Measurements from ENCODE around the gene MXD4. TPM values are rescaled to one million over a fixed set of nuclear protein-coding genes. Genes with fewer than 3 reads are reported as not detected.

MXD4 gene
- total and polyA plus RNA-seq, 2 donors (not counting 1 experiment from before 2014, with no cell fraction given), result 67.3 to 75.3 TPM

DNA sequence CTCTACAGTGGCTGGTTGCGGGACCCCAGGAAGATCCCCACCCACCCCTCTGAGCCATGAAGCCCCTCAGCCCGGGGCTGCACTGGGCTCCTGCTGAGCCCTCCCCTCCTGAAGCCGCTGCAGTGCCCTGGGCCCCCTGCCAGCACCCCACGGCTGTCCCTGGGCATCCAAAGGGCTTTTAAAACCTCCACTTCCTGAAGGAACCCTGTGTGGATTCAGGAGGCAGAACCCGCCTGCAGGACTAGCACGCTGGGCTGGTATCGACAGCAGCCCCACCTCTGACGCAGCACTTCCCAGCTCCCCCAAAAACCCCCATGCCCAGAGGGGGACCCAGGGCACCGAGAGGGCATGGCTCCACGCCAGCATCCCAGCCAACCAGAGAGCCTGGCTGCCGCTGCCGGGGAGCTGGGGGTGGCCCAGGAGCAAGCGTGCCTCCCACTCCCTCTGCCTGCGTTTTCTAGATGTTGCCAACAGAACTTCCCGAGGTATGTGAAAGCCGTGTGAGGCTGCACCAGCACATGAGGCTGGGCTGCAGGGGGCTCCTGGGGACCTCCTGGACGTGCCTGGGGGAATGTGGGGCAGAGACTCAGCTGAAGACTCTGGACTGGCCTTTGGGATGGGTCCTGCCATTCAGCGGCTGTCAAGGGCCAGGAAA lies 6.3 kb downstream of the MXD4 start:
- Mint-ChIP-seq H3K4me3 (no peak overlapping the region), H3K27me3 (no peaks in the 10 kb centered on the region), H3K4me1 (peaks cover 22% of the 10 kb centered on the region), H3K9me3 (ENCODE audit: insufficient read depth) (no peaks in the 10 kb centered on the region), H3K27ac (no peak overlapping the region)
- Histone ChIP-seq H4K20me1 (ENCODE audit: control insufficient read depth, insufficient read depth, low read length, poor library complexity, severe bottlenecking) (peaks cover 88% of the 10 kb centered on the region), H3K4me3 (ENCODE audit: control extremely low read depth in 1 of 5, extremely low read depth in 1 of 5, insufficient read depth in 1 of 5, low read depth in 2 of 5, low read length in 4 of 5) (no peak overlapping the region), H3K4me1 (ENCODE audit: control insufficient read depth in 2 of 2, insufficient read depth in 2 of 2, low read length in 2 of 2) (peaks cover 10 to 23% of the 10 kb centered on the region in 2 donors), H3K27ac (ENCODE audit: low read length in 2 of 2) (no peak overlapping the region), H3K27me3 (replicated peaks in 1 of 4; ENCODE audit: control extremely low read depth in 1 of 4, control insufficient read depth in 3 of 4, insufficient read depth in 4 of 4, low read length in 3 of 4) (no peaks in the 10 kb centered on the region), H3K79me2 (ENCODE audit: control insufficient read depth, insufficient read depth, low read length) (peaks cover 49% of the 10 kb centered on the region), H3K9me3 (ENCODE audit: control extremely low read depth in 1 of 3, control insufficient read depth in 2 of 3, insufficient read depth in 1 of 3, low read length in 2 of 3) (no peaks in the 10 kb centered on the region), H2AFZ (ENCODE audit: insufficient read depth, low read depth, low read length, poor library complexity, severe bottlenecking) (no peak overlapping the region), H3K36me3 (replicated peaks in 1 of 2; ENCODE audit: control extremely low read depth in 1 of 2, control insufficient read depth in 1 of 2, extremely low read depth in 1 of 2, insufficient read depth in 2 of 2, low read length in 1 of 2) (peaks cover 0 to 58% of the 10 kb centered on the region in 2 experiments), H3K4me2 (replicated peaks; ENCODE audit: low read depth, low read length, poor library complexity, severe bottlenecking) (no peak overlapping the region), H3K9ac (ENCODE audit: low read length) (no peak overlapping the region)
- TF ChIP-seq, protein P1, sequence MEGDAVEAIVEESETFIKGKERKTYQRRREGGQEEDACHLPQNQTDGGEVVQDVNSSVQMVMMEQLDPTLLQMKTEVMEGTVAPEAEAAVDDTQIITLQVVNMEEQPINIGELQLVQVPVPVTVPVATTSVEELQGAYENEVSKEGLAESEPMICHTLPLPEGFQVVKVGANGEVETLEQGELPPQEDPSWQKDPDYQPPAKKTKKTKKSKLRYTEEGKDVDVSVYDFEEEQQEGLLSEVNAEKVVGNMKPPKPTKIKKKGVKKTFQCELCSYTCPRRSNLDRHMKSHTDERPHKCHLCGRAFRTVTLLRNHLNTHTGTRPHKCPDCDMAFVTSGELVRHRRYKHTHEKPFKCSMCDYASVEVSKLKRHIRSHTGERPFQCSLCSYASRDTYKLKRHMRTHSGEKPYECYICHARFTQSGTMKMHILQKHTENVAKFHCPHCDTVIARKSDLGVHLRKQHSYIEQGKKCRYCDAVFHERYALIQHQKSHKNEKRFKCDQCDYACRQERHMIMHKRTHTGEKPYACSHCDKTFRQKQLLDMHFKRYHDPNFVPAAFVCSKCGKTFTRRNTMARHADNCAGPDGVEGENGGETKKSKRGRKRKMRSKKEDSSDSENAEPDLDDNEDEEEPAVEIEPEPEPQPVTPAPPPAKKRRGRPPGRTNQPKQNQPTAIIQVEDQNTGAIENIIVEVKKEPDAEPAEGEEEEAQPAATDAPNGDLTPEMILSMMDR (IDR thresholded peaks at IDR 0.05), result no peak
- no peak for TF ChIP-seq EZH2 (IDR thresholded peaks at IDR 0.05; ENCODE audit: borderline replicate concordance, insufficient read depth, low read depth, low read length, poor library complexity, severe bottlenecking)
- intact Hi-C loops (cut with micrococcal nuclease), result no loop called here
- DNase-seq (no peak), ATAC-seq (ENCODE audit: low read depth) (no peak)
- 95% methylated on average over 16 of the region's 18 CpGs for WGBS (ENCODE audit: insufficient coverage)
- CTCF ChIA-PET, result no interaction called here
- POLR2A ChIA-PET, result no interaction called here

DNA sequence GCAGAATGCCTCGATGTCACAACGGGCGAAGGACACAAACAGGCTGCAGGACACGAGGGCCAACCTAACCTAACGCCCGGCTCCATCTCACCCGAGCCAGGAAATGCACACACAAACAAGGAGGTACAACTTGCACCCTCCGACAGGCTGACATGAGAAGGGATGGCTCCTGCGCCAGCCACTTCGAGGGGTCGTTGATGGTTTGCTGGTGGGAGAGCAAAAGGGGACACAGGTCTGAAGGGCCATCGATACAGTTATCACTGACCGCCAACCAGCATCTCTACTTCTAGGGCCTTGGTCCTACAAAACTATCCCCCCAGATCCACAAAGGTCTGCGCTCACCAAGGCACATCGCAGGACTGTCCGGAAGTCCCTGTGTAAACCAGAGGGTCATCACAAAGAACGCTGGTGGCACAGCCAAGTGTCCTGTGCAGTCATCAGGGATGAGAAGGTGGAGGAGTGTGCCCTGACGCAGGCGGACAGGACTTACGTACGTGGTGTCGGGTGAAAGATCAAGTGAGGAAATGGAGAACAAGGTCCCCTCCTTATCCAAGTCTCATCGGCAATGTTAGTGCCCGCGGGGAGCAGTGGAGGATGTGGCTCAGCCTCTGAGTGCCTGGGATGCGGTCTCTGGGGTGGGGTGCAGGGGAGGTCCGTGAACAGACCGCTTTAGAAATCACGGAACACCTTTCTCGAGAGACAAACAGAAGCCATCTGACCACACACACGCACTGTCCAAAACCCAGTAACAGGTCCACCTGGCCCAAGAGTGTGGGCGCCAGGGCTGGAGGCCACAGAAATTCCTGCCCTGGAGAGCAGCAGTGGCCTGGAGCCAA lies 7.0 kb downstream of the MXD4 start:
- ATAC-seq (ENCODE audit: low read depth), result no peak
- Histone ChIP-seq H3K4me1 (ENCODE audit: control insufficient read depth in 2 of 2, insufficient read depth in 2 of 2, low read length in 2 of 2) (peaks cover 3 to 16% of the 10 kb centered on the region in 2 donors), H3K4me3 (ENCODE audit: control extremely low read depth in 1 of 5, extremely low read depth in 1 of 5, insufficient read depth in 1 of 5, low read depth in 2 of 5, low read length in 4 of 5) (no peak overlapping the region), H3K4me2 (replicated peaks; ENCODE audit: low read depth, low read length, poor library complexity, severe bottlenecking) (no peak overlapping the region), H3K27me3 (replicated peaks in 1 of 4; ENCODE audit: control extremely low read depth in 1 of 4, control insufficient read depth in 3 of 4, insufficient read depth in 4 of 4, low read length in 3 of 4) (no peaks in the 10 kb centered on the region), H3K79me2 (ENCODE audit: control insufficient read depth, insufficient read depth, low read length) (peaks cover 42% of the 10 kb centered on the region), H2AFZ (ENCODE audit: insufficient read depth, low read depth, low read length, poor library complexity, severe bottlenecking) (no peak overlapping the region), H3K27ac (ENCODE audit: low read length in 2 of 2) (no peak overlapping the region), H3K36me3 (replicated peaks in 1 of 2; ENCODE audit: control extremely low read depth in 1 of 2, control insufficient read depth in 1 of 2, extremely low read depth in 1 of 2, insufficient read depth in 2 of 2, low read length in 1 of 2) (peaks cover 0 to 64% of the 10 kb centered on the region in 2 experiments), H3K9ac (ENCODE audit: low read length) (no peak overlapping the region), H3K9me3 (ENCODE audit: control extremely low read depth in 1 of 3, control insufficient read depth in 2 of 3, insufficient read depth in 1 of 3, low read length in 2 of 3) (no peaks in the 10 kb centered on the region), H4K20me1 (ENCODE audit: control insufficient read depth, insufficient read depth, low read length, poor library complexity, severe bottlenecking) (peaks cover 82% of the 10 kb centered on the region)
- Mint-ChIP-seq H3K4me3 (no peak overlapping the region), H3K9me3 (ENCODE audit: insufficient read depth) (no peaks in the 10 kb centered on the region), H3K4me1 (peaks cover 18% of the 10 kb centered on the region), H3K27ac (peak overlapping the region; percentile 56), H3K27me3 (no peaks in the 10 kb centered on the region)
- no peak for DNase-seq
- TF ChIP-seq, protein P1 (IDR thresholded peaks at IDR 0.05), result no peak
- no peak for TF ChIP-seq EZH2 (IDR thresholded peaks at IDR 0.05; ENCODE audit: borderline replicate concordance, insufficient read depth, low read depth, low read length, poor library complexity, severe bottlenecking)
- intact Hi-C loops (cut with micrococcal nuclease), result no loop called here
- ChIA-PET POLR2A (no interaction called here), CTCF (no interaction called here)
- 95% methylated on average over 18 of the region's 32 CpGs for WGBS (ENCODE audit: insufficient coverage)

Measured in B cell (primary cell).